Measurements from ENCODE around the gene SUN1. TPM values are rescaled to one million over a fixed set of nuclear protein-coding genes. Genes with fewer than 3 reads are reported as not detected.

Gene SUN1
- total RNA-seq, 4 donors from 2014 or later, result 225 to 475 (median 263) TPM

DNA sequence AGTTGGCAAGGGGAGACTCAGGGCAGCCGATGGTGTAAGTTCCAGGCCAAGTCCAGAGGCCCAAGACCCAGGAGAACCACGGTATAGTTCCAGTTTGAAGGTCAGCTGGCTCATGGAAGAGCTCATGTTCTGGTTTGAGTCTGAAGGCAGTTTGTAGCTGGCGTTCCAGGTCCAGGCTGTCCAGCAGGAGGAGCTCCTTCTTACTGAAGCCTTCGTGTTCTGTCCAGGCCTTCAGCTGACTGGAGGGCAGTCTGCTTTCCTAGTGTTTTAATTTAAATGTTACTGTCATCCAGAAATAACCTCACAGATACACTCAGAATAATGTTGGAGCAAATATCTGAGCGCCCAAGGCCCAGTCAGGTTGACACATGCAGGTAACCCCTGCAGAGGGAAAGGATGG, 4.2 kb downstream of the SUN1 start:
- Histone ChIP-seq H3K36me3 (peaks cover 20% of the 10 kb centered on the region), H3K9me3 (no peaks in the 10 kb centered on the region), H3K27me3 (no peaks in the 10 kb centered on the region), H3K27ac (peak overlapping the region; percentile 85), H3K4me1 (peaks cover 63% of the 10 kb centered on the region), H3K4me3 (no peak overlapping the region)
- TF ChIP-seq CTCF (IDR thresholded peaks at IDR 0.05), result peak in 1 of 2 donors; percentile 24
- TF ChIP-seq POLR2A (IDR thresholded peaks at IDR 0.05), result no peak
- 33% methylated on average over 5 of the region's 5 CpGs for WGBS
- no peak for DNase-seq (ENCODE audit: low spot score in 2 of 2)

DNA sequence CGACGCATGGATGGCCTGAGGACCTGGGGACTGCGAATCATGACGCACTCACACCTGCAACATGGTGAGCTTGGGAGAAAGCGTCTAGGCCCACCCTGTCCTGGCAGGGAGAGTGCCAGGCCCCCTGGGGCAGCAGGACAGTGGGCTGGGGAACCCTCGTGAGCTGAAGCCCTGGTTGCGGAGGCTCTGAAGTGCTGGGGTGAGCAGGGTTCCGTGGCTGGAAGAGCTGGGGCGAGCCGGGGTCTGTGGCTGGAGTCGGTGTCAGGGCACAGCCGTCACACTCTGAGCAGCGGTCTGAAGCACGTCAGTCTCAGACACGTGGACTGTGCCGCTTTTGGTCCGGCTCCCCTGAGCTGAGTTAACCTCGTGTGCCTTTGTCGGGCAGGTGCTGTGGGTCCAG, 4.7 kb downstream of the SUN1 start:
- 82% methylated on average over 19 of the region's 19 CpGs for WGBS
- H3K4me1 ChIP-seq, result peaks cover 61% of the 10 kb centered on the region
- H3K27me3 ChIP-seq, result no peaks in the 10 kb centered on the region
- no peaks in the 10 kb centered on the region for H3K9me3 ChIP-seq
- peak overlapping the region; percentile 85 for H3K27ac ChIP-seq
- DNase-seq (ENCODE audit: low spot score in 2 of 2), result no peak
- peaks cover 23% of the 10 kb centered on the region for H3K36me3 ChIP-seq
- no peak overlapping the region for H3K4me3 ChIP-seq
- no peak for TF ChIP-seq CTCF (IDR thresholded peaks at IDR 0.05)
- no peak for TF ChIP-seq EP300 (IDR thresholded peaks at IDR 0.05)
- TF ChIP-seq POLR2AphosphoS5 (IDR thresholded peaks at IDR 0.05), result no peak
- no peak for TF ChIP-seq POLR2A (IDR thresholded peaks at IDR 0.05)

DNA sequence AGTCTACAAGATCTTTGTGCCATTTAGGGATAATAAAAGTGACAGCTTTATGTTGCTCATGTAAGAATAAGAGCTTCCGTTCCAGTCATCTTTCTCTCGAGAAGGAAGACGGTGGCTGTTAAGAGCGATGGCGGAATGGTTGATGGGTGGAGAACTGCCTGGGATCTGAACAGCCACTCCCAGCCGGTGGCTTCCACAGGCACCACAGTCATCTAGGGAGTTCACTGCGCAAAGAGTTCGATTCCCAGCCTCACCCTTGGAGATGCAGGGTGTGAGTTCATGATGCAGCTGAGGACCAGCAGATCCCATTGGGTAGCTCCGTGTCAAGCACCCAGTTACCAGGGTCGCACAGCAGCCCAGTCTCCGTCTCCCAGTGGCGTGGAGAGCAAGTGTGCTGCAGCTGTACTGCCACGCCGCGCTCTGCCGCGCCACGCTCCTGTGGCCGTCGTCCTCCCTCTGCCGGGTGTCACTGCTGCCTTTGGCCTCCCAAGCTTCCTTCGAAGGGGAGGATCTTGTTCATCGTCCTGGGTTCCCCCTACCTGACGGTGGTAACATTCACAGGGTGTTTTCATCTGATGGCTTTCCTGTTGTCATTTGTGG, 7.8 kb downstream of the SUN1 start:
- Histone ChIP-seq H3K4me1 (peaks cover 35% of the 10 kb centered on the region), H3K9me3 (no peaks in the 10 kb centered on the region), H3K27me3 (no peaks in the 10 kb centered on the region), H3K4me3 (no peak overlapping the region), H3K36me3 (peaks cover 52% of the 10 kb centered on the region), H3K27ac (no peak overlapping the region)
- DNase-seq (ENCODE audit: low spot score in 2 of 2), result no peak
- 92% methylated on average over 24 of the region's 24 CpGs for WGBS
- no peak for TF ChIP-seq CTCF (IDR thresholded peaks at IDR 0.05)
- TF ChIP-seq POLR2AphosphoS5 (IDR thresholded peaks at IDR 0.05), result no peak
- TF ChIP-seq EP300 (IDR thresholded peaks at IDR 0.05), result no peak
- no peak for TF ChIP-seq POLR2A (IDR thresholded peaks at IDR 0.05)

DNA sequence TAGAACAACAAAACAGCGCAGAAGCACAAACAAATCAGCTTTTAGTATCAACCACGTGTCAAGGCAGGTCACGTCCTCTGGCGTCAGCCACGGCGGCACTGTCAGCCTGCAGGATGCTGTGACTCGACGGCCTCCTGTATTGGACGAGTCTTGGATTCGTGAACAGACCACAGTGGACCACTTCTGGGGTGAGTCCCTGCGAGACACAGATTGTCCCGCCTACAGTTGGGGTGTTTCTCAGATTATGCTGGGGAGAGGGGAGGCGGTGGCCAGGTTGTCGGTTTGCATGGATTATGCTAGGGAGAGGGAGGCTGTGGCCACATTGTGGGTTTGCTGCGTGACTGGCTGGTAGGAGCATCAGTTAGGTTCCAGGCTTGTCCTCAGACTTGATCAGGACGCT, 9.7 kb downstream of the SUN1 start:
- Histone ChIP-seq H3K27ac (peak overlapping the region; percentile 39), H3K4me1 (peaks cover 17% of the 10 kb centered on the region), H3K36me3 (peaks cover 59% of the 10 kb centered on the region), H3K27me3 (no peaks in the 10 kb centered on the region), H3K9me3 (no peaks in the 10 kb centered on the region), H3K4me3 (no peak overlapping the region)
- no peak for DNase-seq (ENCODE audit: low spot score in 2 of 2)
- WGBS, result 66% methylated on average over 14 of the region's 16 CpGs
- TF ChIP-seq POLR2AphosphoS5 (IDR thresholded peaks at IDR 0.05) (no peak), EP300 (IDR thresholded peaks at IDR 0.05) (no peak), CTCF (IDR thresholded peaks at IDR 0.05) (no peak), POLR2A (IDR thresholded peaks at IDR 0.05) (no peak)

DNA sequence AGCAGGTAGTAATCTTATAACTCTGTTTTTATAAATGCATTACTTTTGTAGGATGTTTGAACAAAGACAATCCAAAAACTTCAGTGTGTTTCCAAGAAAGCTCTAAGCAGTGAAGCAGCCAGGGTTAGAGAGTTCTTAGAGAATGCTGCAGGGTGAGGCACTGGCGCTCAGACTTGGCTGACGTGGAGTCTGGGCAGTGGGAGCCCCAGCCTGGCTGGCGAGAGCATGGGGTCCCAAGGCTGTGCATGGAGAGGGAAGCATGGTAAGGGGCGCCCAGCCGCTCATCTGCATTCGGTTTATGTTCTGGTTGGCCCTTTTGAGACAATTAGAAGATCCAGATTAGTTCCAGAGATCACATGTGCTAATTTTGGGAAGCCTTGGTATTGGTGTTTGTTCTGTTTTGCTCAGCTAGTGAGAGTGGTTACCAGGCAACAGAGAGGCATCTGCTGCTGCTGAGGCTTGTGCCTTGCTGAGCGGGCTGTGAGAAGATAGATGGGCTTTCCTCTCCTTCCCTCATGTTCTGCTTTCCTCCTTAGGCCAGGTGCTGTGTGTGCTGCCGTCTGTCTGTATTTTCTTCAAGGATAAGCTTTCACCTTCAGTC, 10.3 kb downstream of the SUN1 start:
- peaks cover 59% of the 10 kb centered on the region for H3K36me3 ChIP-seq
- H3K27ac ChIP-seq, result peak overlapping the region; percentile 39
- peaks cover 11% of the 10 kb centered on the region for H3K4me1 ChIP-seq
- no peak for DNase-seq (ENCODE audit: low spot score in 2 of 2)
- TF ChIP-seq POLR2AphosphoS5 (IDR thresholded peaks at IDR 0.05), result no peak
- TF ChIP-seq CTCF (IDR thresholded peaks at IDR 0.05), result no peak
- TF ChIP-seq POLR2A (IDR thresholded peaks at IDR 0.05), result no peak
- no peak for TF ChIP-seq EP300 (IDR thresholded peaks at IDR 0.05)
- H3K9me3 ChIP-seq, result no peaks in the 10 kb centered on the region
- H3K27me3 ChIP-seq, result no peaks in the 10 kb centered on the region
- whole genome bisulfite sequencing, result 43% methylated on average over 8 of the region's 8 CpGs
- H3K4me3 ChIP-seq, result no peak overlapping the region

Data from suprapubic skin (tissue), 4 donors.